ENCODE data around the gene SRP19.
"Not testable (repeated sequence)": the region's sequence is repeated elsewhere in the genome, so short reads cannot be mapped to it uniquely, and the experiment has no call there.

Gene SRP19

GRCh38 chr5:112880219-112880964, 19.3 kb downstream of the SRP19 start:
- H3K4me3 ChIP-seq (replicated peaks; ENCODE audit: low read depth, low read length) = no peak overlapping the region
- TF ChIP-seq CTCF (IDR thresholded peaks at IDR 0.05; ENCODE audit: low read depth, low read length, missing control alignments) = no peak
- DNase-seq (ENCODE audit: extremely low read depth, low read depth) = no peak

- no peak for TF ChIP-seq CTCF (IDR thresholded peaks at IDR 0.05; ENCODE audit: low read depth, low read length, missing control alignments)
- H3K4me3 ChIP-seq (replicated peaks; ENCODE audit: low read depth, low read length) = no peak overlapping the region
- no peak for DNase-seq (ENCODE audit: extremely low read depth, low read depth)
Observed at GRCh38 chr5:112883192-112883591, 22.1 kb downstream of the SRP19 start.

- no peak for DNase-seq (ENCODE audit: extremely low read depth, low read depth)
- TF ChIP-seq CTCF (IDR thresholded peaks at IDR 0.05; ENCODE audit: low read depth, low read length, missing control alignments) = no peak
- no peak overlapping the region for H3K4me3 ChIP-seq (replicated peaks; ENCODE audit: low read depth, low read length)
Observed at GRCh38 chr5:112885001-112885400, 23.9 kb downstream of the SRP19 start.

GRCh38 chr5:112886975-112887374, 25.9 kb downstream of the SRP19 start:
- no peak for DNase-seq (ENCODE audit: extremely low read depth, low read depth)
- TF ChIP-seq CTCF (IDR thresholded peaks at IDR 0.05; ENCODE audit: low read depth, low read length, missing control alignments) = no peak
- H3K4me3 ChIP-seq (replicated peaks; ENCODE audit: low read depth, low read length) = no peak overlapping the region

GRCh38 chr5:112892066-112892465, 31.0 kb downstream of the SRP19 start:
- not testable (repeated sequence) for DNase-seq (ENCODE audit: extremely low read depth, low read depth); H3K4me3 ChIP-seq (replicated peaks; ENCODE audit: low read depth, low read length)

GRCh38 chr5:112892776-112893175, 31.7 kb downstream of the SRP19 start:
- H3K4me3 ChIP-seq (replicated peaks; ENCODE audit: low read depth, low read length) = no peak overlapping the region
- DNase-seq (ENCODE audit: extremely low read depth, low read depth) = no peak
- no peak for TF ChIP-seq CTCF (IDR thresholded peaks at IDR 0.05; ENCODE audit: low read depth, low read length, missing control alignments)

- no peak for DNase-seq (ENCODE audit: extremely low read depth, low read depth)
- no peak for TF ChIP-seq CTCF (IDR thresholded peaks at IDR 0.05; ENCODE audit: low read depth, low read length, missing control alignments)
- H3K4me3 ChIP-seq (replicated peaks; ENCODE audit: low read depth, low read length) = no peak overlapping the region
Observed at GRCh38 chr5:112895682-112896081, 34.6 kb downstream of the SRP19 start.

All from HFF-Myc (cell line).